HepG2 (cell line): Measurements from ENCODE around the gene EXOC6B. TPM values are rescaled to one million over a fixed set of nuclear protein-coding genes. Genes with fewer than 3 reads are reported as not detected.

Experiments used
- ATAC-seq: fragments of 200-7000 bp; cut with Tn5 transposase; 3 replicates; pipeline ENCODE4 v1.9.1; 2020; ENCODE audit warnings: mild to moderate bottlenecking, moderate library complexity
- BruUV-seq: library from RNA; stranded (reverse); fragments of 400-500 nt; replicated peaks from 2 replicates; lab custom pipeline; 2021; lab: Mats Ljungman, UMichigan
- CTCF ChIA-PET: fragments of 300-600 bp; formaldehyde crosslinking; extraction: SDS; loops from one replicate; lab custom pipeline; 2021; ENCODE audit warnings: low total read pairs, inconsistent platforms, low intra/inter-chr PET ratio; lab: Yijun Ruan, JAX
- POLR2A ChIA-PET: fragments of 350-600 bp; sonication (Branson Sonifier 250); formaldehyde crosslinking; loops from one replicate; lab custom pipeline; 2020; ENCODE audit warnings: antibody characterized with exemption, inconsistent platforms; lab: Yijun Ruan, JAX
- DNase-seq: peaks from one replicate; pipeline ENCODE4 v3.0.0-alpha.2; 2015; ENCODE audit warnings: low spot score
- FAIRE-seq: peaks from 3 replicates; lab custom pipeline; 2011; peaks lifted over from hg19 to GRCh38; lab: Jason Lieb, UNC
- H2AFZ ChIP-seq: one replicate; pipeline ENCODE4 v1.6.1; 2011; ENCODE audit warnings: low read length, inconsistent platforms
- H3K27ac ChIP-seq: fragments of 300-600 bp; 3 replicates; pipeline ENCODE4 v1.8.0; 2011; ENCODE audit warnings: mixed run types, mild to moderate bottlenecking, mixed read lengths, low read length, inconsistent platforms; ENCODE audit not compliant: insufficient read depth; ENCODE audit errors: extremely low read length
- H3K27me3 ChIP-seq, 2 experiments: fragments of 200-600 bp in 1 of 2; 2 replicates in 1 of 2; 3 replicates in 1 of 2; pipeline versions ENCODE4 v1.6.0 to v1.8.0; 2011; ENCODE audit warnings: low read length in 2 of 2, mild to moderate bottlenecking in 2 of 2, moderate library complexity in 2 of 2, inconsistent platforms in 1 of 2; ENCODE audit not compliant: insufficient read depth in 2 of 2, control insufficient read depth in 1 of 2
- H3K36me3 ChIP-seq, 2 experiments: fragments of 200-600 bp in 1 of 2; replicated peaks in 1 of 2; 2 replicates in 1 of 2; 3 replicates in 1 of 2; pipeline versions ENCODE4 v1.5.1 to v1.8.0; 2011; ENCODE audit warnings: low read length in 2 of 2, inconsistent platforms in 1 of 2; ENCODE audit not compliant: insufficient read depth in 2 of 2, control insufficient read depth in 1 of 2
- H3K4me1 ChIP-seq: 2 replicates; pipeline ENCODE4 v1.5.1; 2012; ENCODE audit warnings: low read length, inconsistent platforms; ENCODE audit not compliant: insufficient read depth
- H3K4me2 ChIP-seq: 2 replicates; pipeline ENCODE4 v1.6.0; 2011; ENCODE audit warnings: low read depth, low read length, inconsistent platforms
- H3K4me3 ChIP-seq, 3 experiments: fragments of 200-600 bp in 1 of 3; sonication (generic), shearing (Covaris generic) in 1 of 3; replicated peaks in 1 of 3; 2 replicates each; pipeline ENCODE4 v1.5.1; 2011 to 2016; ENCODE audit warnings: low read length in 3 of 3, inconsistent platforms in 2 of 3, low read depth in 2 of 3, mild to moderate bottlenecking in 2 of 3, control low read depth in 1 of 3, mixed read lengths in 1 of 3; ENCODE audit not compliant: insufficient read depth in 1 of 3
- H3K79me2 ChIP-seq: one replicate; pipeline ENCODE4 v1.6.1; 2011; ENCODE audit warnings: low read length, inconsistent platforms; ENCODE audit not compliant: insufficient read depth
- H3K9ac ChIP-seq: 2 replicates; pipeline ENCODE4 v1.6.0; 2011; ENCODE audit warnings: mild to moderate bottlenecking, low read depth, low read length, inconsistent platforms; ENCODE audit not compliant: insufficient read depth
- H3K9me3 ChIP-seq: 2 replicates; pipeline ENCODE4 v1.5.1; 2012; ENCODE audit warnings: mild to moderate bottlenecking, low read length
- H4K20me1 ChIP-seq: 2 replicates; pipeline ENCODE4 v1.6.0; 2011; ENCODE audit warnings: inconsistent platforms, mild to moderate bottlenecking, low read length, moderate library complexity; ENCODE audit not compliant: insufficient read depth
- AHR ChIP-seq: IDR thresholded peaks from 2 replicates; pipeline ENCODE4 v1.6.1; 2018; ENCODE audit warnings: missing genetic modification reagents, missing compliant biosample characterization
- BCLAF1 ChIP-seq: fragments of 450-650 bp; IDR thresholded peaks from 2 replicates; pipeline ENCODE4 v1.6.1; 2017; ENCODE audit warnings: mild to moderate bottlenecking
- CHD2 ChIP-seq: IDR thresholded peaks from 2 replicates; pipeline ENCODE4 v1.6.1; 2011; ENCODE audit warnings: low read depth, low read length, improper control_type of control experiment
- ELF4 ChIP-seq: sonication (generic); formaldehyde crosslinking; IDR thresholded peaks from 2 replicates; pipeline ENCODE4 v1.5.0; 2020; ENCODE audit warnings: missing genetic modification reagents, mild to moderate bottlenecking, moderate library complexity, borderline replicate concordance
- HNRNPH1 ChIP-seq: fragments of 200-400 bp; formaldehyde crosslinking; optimal IDR thresholded peaks from 2 replicates; pipeline ENCODE3; 2017; ENCODE audit warnings: mild to moderate bottlenecking, low read depth, low read length
- NBN ChIP-seq: fragments of 450-650 bp; conservative IDR thresholded peaks from 2 replicates; pipeline ENCODE4 v1.6.1; 2017
- SP140L ChIP-seq: sonication (generic); formaldehyde crosslinking; IDR thresholded peaks from 2 replicates; pipeline ENCODE4 v1.4.0; 2020; ENCODE audit warnings: missing genetic modification reagents, borderline replicate concordance
- SRSF1 ChIP-seq: fragments of 200-400 bp; formaldehyde crosslinking; optimal IDR thresholded peaks from 2 replicates; pipeline ENCODE3; 2017; ENCODE audit warnings: mild to moderate bottlenecking, low read depth, low read length, moderate library complexity
- WIZ ChIP-seq: sonication (generic); formaldehyde crosslinking; IDR thresholded peaks from 2 replicates; pipeline ENCODE4 v1.5.1; 2020; ENCODE audit warnings: mild to moderate bottlenecking, missing genetic modification reagents
- ZBTB49 ChIP-seq: sonication (generic); formaldehyde crosslinking; IDR thresholded peaks from 2 replicates; pipeline ENCODE4 v1.4.0; 2020; ENCODE audit warnings: missing genetic modification reagents, borderline replicate concordance
- ZNF160 ChIP-seq: sonication (generic); formaldehyde crosslinking; IDR thresholded peaks from 2 replicates; pipeline ENCODE4 v1.8.0; 2022; ENCODE audit warnings: mild to moderate bottlenecking, inconsistent platforms, missing genetic modification reagents
- ZNF3 ChIP-seq: IDR thresholded peaks from 2 replicates; pipeline ENCODE4 v1.7.0; 2017; ENCODE audit warnings: inconsistent platforms
- ZSCAN21 ChIP-seq: sonication (generic); formaldehyde crosslinking; IDR thresholded peaks from 2 replicates; pipeline ENCODE4 v1.8.0; 2022; ENCODE audit warnings: mild to moderate bottlenecking, missing genetic modification reagents, moderate library complexity, borderline replicate concordance
- WGBS: methylation state at CpG from one replicate; pipeline ENCODE4 v1.1.6; 2017; ENCODE audit warnings: low lambda C conversion rate; 5-methylcytosine and 5-hydroxymethylcytosine counted together
- in situ Hi-C: cut with HindIII; loops from 2 replicates; pipeline ENCODE4 v1.10.0; 2017; ENCODE audit warnings: low pct_unique_long_range_greater_than_20kb; ENCODE audit not compliant: extremely low pct_ligation_motif_present
- intact Hi-C: fragments of 100-400 bp; cut with micrococcal nuclease; formaldehyde crosslinking; loops from one replicate; pipeline ENCODE4 v1.10.0; 2022; ENCODE audit not compliant: unreplicated experiment
- polyA plus RNA-seq, 8 experiments: library from polyadenylated mRNA; depleted of rRNA in 3 of 8; stranded (reverse) in 7 of 8; unstranded in 1 of 8; fragments of >200 nt; fragmentation: Illumina TruSeq in 4 of 8; extraction: Trizol in 4 of 8; gene quantifications; 2 replicates each; pipeline versions ENCODE4 v1.2.1 to v1.2.3, GENCODE V29; 2011 to 2016; ENCODE audit warnings: low read depth in 4 of 8, missing spikeins in 1 of 8, mixed read lengths in 1 of 8; ENCODE audit not compliant: insufficient read depth in 1 of 8
- total RNA-seq, 5 experiments: library from RNA; depleted of rRNA; stranded (reverse); fragments of >200 nt; fragmentation: Illumina TruSeq; extraction: Trizol; gene quantifications; 2 replicates each; pipeline ENCODE4 v1.2.3, GENCODE V29; 2016; ENCODE audit warnings: low read depth in 1 of 5

The EXOC6B gene
- total and polyA plus RNA-seq, 2 of the 13 experiments (the other 11 are each of a cell fraction or from before 2014, with no cell fraction given): 9.1 to 15.9 TPM

- Histone ChIP-seq H2AFZ (no peak overlapping the region), H3K4me3 (no peak overlapping the region), H4K20me1 (no peaks in the 10 kb centered on the region), H3K79me2 (peaks cover 7% of the 10 kb centered on the region), H3K36me3 (no peaks in the 10 kb centered on the region), H3K27me3 (no peaks in the 10 kb centered on the region), H3K4me2 (no peak overlapping the region), H3K9me3 (no peaks in the 10 kb centered on the region), H3K27ac (no peak overlapping the region), H3K4me1 (peaks cover 8% of the 10 kb centered on the region; the same call in 1 of the 2 replicates), H3K9ac (no peak overlapping the region)
- no peak for ATAC-seq
- in situ Hi-C loops: no loop called here
- WGBS: 84% methylated on average over 2 of the region's 2 CpGs
- POLR2A ChIA-PET: no interaction called here
- no peak for DNase-seq
- CTCF ChIA-PET: no interaction called here
- FAIRE-seq: no peak
- no TSS peak for BruUV-seq
- TF ChIP-seq AHR (no peak), BCLAF1 (no peak)
- intact Hi-C loops: no loop called here
Observed at GRCh38 chr2:72813841-72814240, 12.0 kb downstream of the EXOC6B start.

- TF ChIP-seq ZSCAN21 (CRISPR knock-in tag) (no peak), CHD2 (no peak), ZNF160 (no peak), ELF4 (CRISPR knock-in tag) (no peak), NBN (no peak), ZNF3 (CRISPR knock-in tag) (no peak), ZBTB49 (no peak), WIZ (CRISPR knock-in tag) (no peak), HNRNPH1 (no peak), SRSF1 (no peak), SP140L (CRISPR knock-in tag) (no peak)
- TF ChIP-seq, all 625 proteins: peak for 0
- no TSS peak for BruUV-seq
- no peak overlapping the region for H3K9ac ChIP-seq
- no peaks in the 10 kb centered on the region for H3K36me3 ChIP-seq
- no peak for ATAC-seq
- no peaks in the 10 kb centered on the region for H3K4me1 ChIP-seq
- H2AFZ ChIP-seq: no peak overlapping the region
- ChIA-PET CTCF (no interaction called here), POLR2A (no interaction called here)
- FAIRE-seq: no peak
- H3K27me3 ChIP-seq: no peaks in the 10 kb centered on the region
- H4K20me1 ChIP-seq: no peaks in the 10 kb centered on the region
- H3K79me2 ChIP-seq: peaks cover 8% of the 10 kb centered on the region
- H3K27ac ChIP-seq: no peak overlapping the region
- no peaks in the 10 kb centered on the region for H3K9me3 ChIP-seq
- 98% methylated on average over 4 of the region's 4 CpGs for WGBS
- no peak for DNase-seq
- in situ Hi-C loops: no loop called here
- intact Hi-C loops: no loop called here
- H3K4me2 ChIP-seq: no peak overlapping the region
- no peak overlapping the region for H3K4me3 ChIP-seq
Observed at GRCh38 chr2:72810165-72810564, 15.7 kb downstream of the EXOC6B start.
